Duodenal mucosa (tissue), 2 donors: ENCODE results near the gene TMEM120B.
"Not testable (repeated sequence)": the region's sequence is repeated elsewhere in the genome, so short reads cannot be mapped to it uniquely, and the experiment has no call there.

Source experiments
- H3K27ac ChIP-seq: one replicate; pipeline ENCODE4 v1.7.0; 2013; ENCODE audit warnings: low read depth, low read length
- H3K27me3 ChIP-seq, 2 donors: one replicate each; pipeline ENCODE4 v1.7.0; 2013; ENCODE audit warnings: low read length in 2 of 2, control low read depth in 1 of 2; ENCODE audit not compliant: insufficient read depth in 2 of 2, control insufficient read depth in 1 of 2
- H3K36me3 ChIP-seq, 2 donors: one replicate each; pipeline ENCODE4 v1.7.0; 2013; ENCODE audit warnings: low read length in 2 of 2, control low read depth in 1 of 2; ENCODE audit not compliant: insufficient read depth in 2 of 2, control insufficient read depth in 1 of 2
- H3K4me1 ChIP-seq, 2 donors: one replicate each; pipeline ENCODE4 v1.7.0; 2013; ENCODE audit warnings: low read length in 2 of 2, control low read depth in 1 of 2; ENCODE audit not compliant: insufficient read depth in 2 of 2, control insufficient read depth in 1 of 2
- H3K4me3 ChIP-seq, 2 donors: one replicate each; pipeline ENCODE4 v1.7.0; 2013; ENCODE audit warnings: low read length in 2 of 2, low read depth in 1 of 2
- H3K9ac ChIP-seq, 2 donors: one replicate each; pipeline ENCODE4 v1.7.0; 2013; ENCODE audit warnings: low read length in 2 of 2, low read depth in 1 of 2
- H3K9me3 ChIP-seq, 2 donors: one replicate each; pipeline ENCODE4 v1.7.0; 2013; ENCODE audit warnings: low read length in 2 of 2, control low read depth in 1 of 2; ENCODE audit not compliant: control insufficient read depth in 1 of 2

Gene TMEM120B

DNA sequence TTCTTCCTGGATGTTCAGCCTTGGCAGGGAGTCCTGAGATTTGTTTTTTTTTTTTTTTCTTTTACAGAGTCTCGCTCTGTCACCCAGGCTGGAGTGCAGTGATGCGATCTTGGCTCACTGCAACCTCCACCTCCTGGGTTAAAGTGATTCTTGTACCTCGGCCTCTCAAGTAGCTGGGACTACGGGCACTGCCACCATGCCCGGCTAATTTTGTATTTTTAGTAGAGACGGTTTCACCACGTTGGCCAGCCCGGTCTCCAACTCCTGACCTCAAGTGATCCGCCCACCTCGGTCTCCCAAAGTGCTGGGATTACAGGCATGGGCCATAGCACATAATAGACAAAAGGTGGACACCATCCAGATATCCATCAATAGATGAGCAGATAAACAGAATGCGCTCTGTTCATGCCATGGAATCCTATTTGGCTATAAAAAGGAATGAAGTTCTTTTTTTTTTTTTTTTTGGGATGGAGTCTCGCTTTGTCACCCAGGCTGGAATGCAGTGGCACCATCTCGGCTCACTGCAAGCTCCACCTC is 32.8 kb upstream of the TMEM120B start:
- H3K9ac ChIP-seq, H3K4me3 ChIP-seq, H3K27ac ChIP-seq, H3K36me3 ChIP-seq, H3K27me3 ChIP-seq, H3K4me1 ChIP-seq, H3K9me3 ChIP-seq: not testable (repeated sequence)

DNA sequence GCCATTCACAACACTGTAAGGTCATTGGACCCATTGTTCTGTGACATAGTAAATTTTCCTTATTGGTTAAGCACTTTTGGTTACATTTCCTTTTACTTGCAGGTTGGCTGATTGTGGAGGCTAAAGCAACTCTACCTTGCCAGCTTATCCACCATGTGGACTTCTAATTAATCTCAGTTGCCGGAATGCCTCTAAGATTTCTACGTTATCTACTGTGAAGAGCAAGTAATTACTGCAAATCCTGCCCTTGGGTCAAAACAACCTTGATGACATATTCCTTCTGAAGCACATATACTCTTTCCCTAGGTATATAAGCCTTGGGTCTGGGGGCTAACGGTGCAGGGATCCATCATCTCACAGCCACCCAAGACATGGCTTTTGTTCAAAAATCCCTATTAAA is 23.6 kb upstream of the TMEM120B start:
- no peaks in the 10 kb centered on the region for H3K27me3 ChIP-seq
- H3K9me3 ChIP-seq = no peaks in the 10 kb centered on the region
- H3K4me3 ChIP-seq = no peak overlapping the region
- H3K27ac ChIP-seq = no peak overlapping the region
- no peak overlapping the region for H3K9ac ChIP-seq
- no peaks in the 10 kb centered on the region for H3K4me1 ChIP-seq
- no peaks in the 10 kb centered on the region for H3K36me3 ChIP-seq

DNA sequence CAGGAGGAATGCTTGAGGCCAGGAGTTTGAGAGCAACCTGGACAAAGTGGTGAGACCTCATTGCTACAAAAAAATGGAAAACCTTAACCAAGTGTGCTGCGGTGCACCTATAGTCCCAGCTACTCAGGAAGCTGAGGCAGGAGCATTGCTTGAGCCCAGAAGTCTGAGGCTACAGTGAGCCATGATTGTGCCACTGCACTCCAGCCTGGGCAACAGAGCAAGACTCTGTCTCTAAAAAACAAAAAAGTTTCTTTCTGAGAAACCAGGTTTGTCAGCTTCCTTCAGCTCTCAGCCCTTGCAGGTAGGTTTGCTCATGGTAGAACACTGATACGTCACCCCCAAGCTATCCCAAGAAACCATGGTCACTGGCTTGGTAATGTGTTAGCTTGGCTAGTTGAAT is 23.1 kb upstream of the TMEM120B start:
- Histone ChIP-seq H3K27ac (no peak overlapping the region), H3K27me3 (no peaks in the 10 kb centered on the region), H3K4me1 (no peaks in the 10 kb centered on the region), H3K4me3 (no peak overlapping the region), H3K9me3 (no peaks in the 10 kb centered on the region), H3K9ac (no peak overlapping the region), H3K36me3 (no peaks in the 10 kb centered on the region)

- H3K27ac ChIP-seq, H3K36me3 ChIP-seq, H3K4me1 ChIP-seq, H3K4me3 ChIP-seq, H3K9ac ChIP-seq, H3K9me3 ChIP-seq, H3K27me3 ChIP-seq: not testable (repeated sequence)
Measured at GRCh38 chr12:121692744-121693143, 19.8 kb upstream of the TMEM120B start.

DNA sequence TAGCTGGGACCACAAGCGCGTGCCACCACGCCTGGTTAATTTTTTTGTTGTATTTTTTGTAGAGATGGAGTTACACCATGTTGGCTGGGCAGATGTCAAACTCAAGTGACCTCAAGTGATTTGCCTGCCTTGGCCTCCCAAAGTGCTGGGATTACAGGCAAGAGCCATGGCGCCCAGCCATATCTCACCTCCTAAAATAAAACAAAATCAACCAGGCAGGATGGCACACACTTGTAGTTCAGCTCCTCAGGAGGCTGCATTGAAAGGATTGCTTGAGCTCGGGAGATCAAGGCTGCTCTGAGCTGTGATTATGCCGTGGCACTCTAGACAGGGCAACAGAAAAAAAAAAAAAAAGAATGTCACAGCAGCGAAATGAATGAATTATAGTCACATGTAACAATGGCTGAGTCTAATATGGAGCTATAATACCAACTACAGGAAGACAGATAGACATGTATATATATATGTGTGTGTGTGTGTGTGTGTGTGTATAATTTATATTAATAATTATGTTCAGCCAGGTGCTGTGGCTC is 19.3 kb upstream of the TMEM120B start:
- no peaks in the 10 kb centered on the region for H3K27me3 ChIP-seq
- no peak overlapping the region for H3K9ac ChIP-seq
- H3K36me3 ChIP-seq = no peaks in the 10 kb centered on the region
- H3K4me1 ChIP-seq = no peaks in the 10 kb centered on the region
- no peak overlapping the region for H3K27ac ChIP-seq
- H3K9me3 ChIP-seq = no peaks in the 10 kb centered on the region
- H3K4me3 ChIP-seq = no peak overlapping the region

GRCh38 chr12:121697093-121697698 is 15.4 kb upstream of the TMEM120B start:
- Histone ChIP-seq H3K36me3 (no peaks in the 10 kb centered on the region), H3K4me3 (no peak overlapping the region), H3K9me3 (no peaks in the 10 kb centered on the region), H3K27ac (no peak overlapping the region), H3K27me3 (no peaks in the 10 kb centered on the region), H3K4me1 (no peaks in the 10 kb centered on the region), H3K9ac (no peak overlapping the region)

GRCh38 chr12:121697861-121698260 is 14.7 kb upstream of the TMEM120B start:
- H3K27me3 ChIP-seq, H3K4me1 ChIP-seq, H3K27ac ChIP-seq, H3K36me3 ChIP-seq, H3K9ac ChIP-seq, H3K4me3 ChIP-seq, H3K9me3 ChIP-seq: not testable (repeated sequence)

DNA sequence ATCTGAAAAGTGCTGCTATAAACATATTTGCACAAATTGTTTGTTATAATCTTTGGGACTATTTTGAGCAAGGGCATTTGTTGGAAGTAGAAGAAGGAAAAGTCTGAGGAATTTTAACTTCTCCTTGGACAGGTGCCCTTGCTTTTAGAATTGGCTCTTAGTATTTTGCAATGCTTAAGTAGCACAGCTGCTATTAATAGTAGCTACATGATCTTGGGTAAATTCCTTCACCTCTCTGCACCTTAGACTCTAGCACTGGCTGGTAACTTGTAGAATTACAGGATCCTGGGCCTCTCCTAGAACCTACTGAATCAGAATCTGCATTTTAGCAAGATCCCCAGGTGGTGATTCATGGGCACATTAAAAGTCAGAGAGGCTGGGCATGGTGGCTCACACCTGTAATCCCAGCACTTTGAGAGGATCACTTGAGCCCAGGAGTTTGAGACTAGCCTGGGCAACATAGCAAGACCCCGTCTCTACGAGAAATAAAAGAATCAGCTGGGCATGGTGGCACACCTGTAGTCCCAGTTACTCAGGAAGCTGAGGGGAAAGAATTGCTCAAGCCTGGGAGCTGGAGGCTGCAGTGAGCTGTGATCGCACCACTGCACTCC is 10.8 kb upstream of the TMEM120B start:
- Histone ChIP-seq H3K36me3 (no peaks in the 10 kb centered on the region), H3K4me3 (no peak overlapping the region), H3K27ac (no peak overlapping the region), H3K9me3 (peaks cover 0 to 5% of the 10 kb centered on the region in 2 donors), H3K9ac (no peak overlapping the region), H3K27me3 (no peaks in the 10 kb centered on the region), H3K4me1 (no peaks in the 10 kb centered on the region)

DNA sequence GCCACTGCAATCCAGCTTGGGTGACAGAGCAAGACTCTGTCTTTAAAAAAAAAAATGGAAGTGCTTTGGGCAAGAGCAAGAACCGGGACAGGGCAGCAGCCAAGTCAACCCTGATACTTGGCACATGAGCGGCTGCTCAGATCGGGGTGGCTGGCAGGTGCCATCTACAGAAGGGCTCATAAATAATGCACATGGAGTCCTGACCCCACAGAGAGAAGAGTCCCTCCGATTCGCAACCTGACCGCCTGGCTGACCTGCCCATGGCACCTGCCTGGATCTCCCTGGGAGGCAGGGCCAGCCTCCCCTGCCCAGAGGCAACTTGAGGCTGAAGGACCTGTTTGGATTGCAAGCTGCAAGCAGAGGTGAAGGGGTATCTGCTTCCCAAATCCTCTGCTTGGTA is 9.6 kb upstream of the TMEM120B start:
- no peaks in the 10 kb centered on the region for H3K27me3 ChIP-seq
- peaks cover 0 to 5% of the 10 kb centered on the region in 2 donors for H3K9me3 ChIP-seq
- H3K27ac ChIP-seq = no peak overlapping the region
- no peaks in the 10 kb centered on the region for H3K36me3 ChIP-seq
- H3K9ac ChIP-seq = no peak overlapping the region
- H3K4me1 ChIP-seq = no peaks in the 10 kb centered on the region
- H3K4me3 ChIP-seq = no peak overlapping the region

DNA sequence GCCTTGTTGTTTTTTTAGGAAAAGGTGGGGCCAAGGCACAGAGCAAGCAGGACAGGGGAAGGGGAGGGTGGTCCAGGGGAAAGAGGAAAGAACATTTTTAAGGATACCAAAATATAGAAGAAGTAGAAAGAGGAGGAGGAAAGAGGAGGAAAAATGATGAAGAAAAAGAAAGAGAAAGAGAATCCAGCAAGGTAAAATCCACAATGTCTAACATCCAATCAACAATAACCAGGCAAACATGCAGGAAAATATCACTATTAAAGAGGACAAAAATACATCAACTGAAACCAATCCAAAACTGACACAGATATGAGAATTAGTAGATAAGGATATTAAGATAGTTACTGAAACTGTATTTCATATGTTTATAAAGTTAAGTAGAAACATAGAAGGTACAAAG is 7.0 kb upstream of the TMEM120B start:
- Histone ChIP-seq H3K27me3 (no peaks in the 10 kb centered on the region), H3K4me3 (no peak overlapping the region), H3K36me3 (no peaks in the 10 kb centered on the region), H3K9ac (no peak overlapping the region), H3K4me1 (no peaks in the 10 kb centered on the region), H3K27ac (no peak overlapping the region), H3K9me3 (peaks cover 0 to 5% of the 10 kb centered on the region in 2 donors)
